Activated CD4-positive, alpha-beta T cell treated with anti-CD3 and anti-CD28 coated beads, Interleukin-2, amount 50 U/mL, for 24 hours (primary cell): Measurements from ENCODE around the gene EXD3.
"Not testable (repeated sequence)": the region's sequence is repeated elsewhere in the genome, so short reads cannot be mapped to it uniquely, and the experiment has no call there.

Source experiments
- DNase-seq, 2 donors: peaks; one replicate each; pipeline ENCODE4 v3.0.0-alpha.2; 2020; ENCODE audit warnings: low read depth in 1 of 2, low spot score in 1 of 2

EXD3 gene

DNA sequence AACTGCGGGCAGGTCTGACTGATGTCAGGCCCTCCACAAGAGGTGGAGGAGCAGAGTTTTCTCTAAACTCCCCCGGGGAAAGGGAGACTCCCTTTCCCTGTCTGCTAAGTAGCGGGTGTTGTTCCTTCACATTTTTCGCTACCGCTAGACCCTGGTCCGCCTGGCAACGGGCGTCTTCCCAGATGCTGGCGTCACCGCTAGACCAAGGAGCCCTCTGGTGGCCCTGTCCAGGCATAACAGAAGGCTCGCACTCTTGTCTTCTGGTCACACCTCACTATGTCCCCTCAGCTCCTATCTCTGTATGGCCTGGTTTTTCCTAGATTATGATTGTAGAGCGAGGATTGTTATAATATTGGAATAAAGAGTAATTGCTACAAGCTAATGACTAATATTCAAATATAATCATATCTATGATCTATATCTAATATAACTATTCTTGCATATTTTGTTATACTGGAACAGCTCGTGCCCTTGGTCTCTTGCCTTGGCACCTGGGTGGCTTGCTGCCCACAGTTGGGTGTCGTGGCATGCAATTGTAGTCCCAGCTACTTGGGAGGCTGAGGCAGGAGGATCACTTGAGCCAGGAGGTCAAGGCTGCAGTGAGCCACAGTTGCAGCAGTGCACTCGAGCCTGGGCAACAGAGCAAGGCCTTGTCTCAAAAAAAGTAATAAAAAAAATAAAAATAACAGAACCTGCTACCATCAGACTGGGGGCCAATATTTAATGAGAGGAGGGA, 160.6 kb downstream of the EXD3 start:
- DNase-seq, result not testable (repeated sequence)
